Adrenal gland (tissue), 5 donors: Measurements from ENCODE around the gene THADA.
"Not testable (repeated sequence)": the region's sequence is repeated elsewhere in the genome, so short reads cannot be mapped to it uniquely, and the experiment has no call there.

ENCODE experiments used
- CTCF ChIP-seq, 6 experiments: fragments of 450-650 bp in 4 of 6; fragments of 200-600 bp in 2 of 6; sonication (generic) in 1 of 6; IDR thresholded peaks; 1 replicate in 5 of 6; 2 replicates in 1 of 6; pipeline versions ENCODE4 v1.5.1 to v1.8.0; 2016 to 2021; ENCODE audit warnings: antibody characterized with exemption in 6 of 6, mild to moderate bottlenecking in 2 of 6, moderate library complexity in 1 of 6
- POLR2A ChIP-seq, 2 donors: fragments of 450-650 bp; IDR thresholded peaks; one replicate each; pipeline ENCODE4 v1.6.1; 2017; ENCODE audit warnings: antibody characterized with exemption in 2 of 2, mild to moderate bottlenecking in 2 of 2, moderate library complexity in 1 of 2
- donor health status: DM: no; HTN: no; CAD: no.

GRCh38 chr2:43284347-43284746 is 311.5 kb downstream of the THADA start:
- TF ChIP-seq CTCF, POLR2A (IDR thresholded peaks at IDR 0.05): not testable (repeated sequence)
